ENCODE measurements around the gene HIBADH.

DNA sequence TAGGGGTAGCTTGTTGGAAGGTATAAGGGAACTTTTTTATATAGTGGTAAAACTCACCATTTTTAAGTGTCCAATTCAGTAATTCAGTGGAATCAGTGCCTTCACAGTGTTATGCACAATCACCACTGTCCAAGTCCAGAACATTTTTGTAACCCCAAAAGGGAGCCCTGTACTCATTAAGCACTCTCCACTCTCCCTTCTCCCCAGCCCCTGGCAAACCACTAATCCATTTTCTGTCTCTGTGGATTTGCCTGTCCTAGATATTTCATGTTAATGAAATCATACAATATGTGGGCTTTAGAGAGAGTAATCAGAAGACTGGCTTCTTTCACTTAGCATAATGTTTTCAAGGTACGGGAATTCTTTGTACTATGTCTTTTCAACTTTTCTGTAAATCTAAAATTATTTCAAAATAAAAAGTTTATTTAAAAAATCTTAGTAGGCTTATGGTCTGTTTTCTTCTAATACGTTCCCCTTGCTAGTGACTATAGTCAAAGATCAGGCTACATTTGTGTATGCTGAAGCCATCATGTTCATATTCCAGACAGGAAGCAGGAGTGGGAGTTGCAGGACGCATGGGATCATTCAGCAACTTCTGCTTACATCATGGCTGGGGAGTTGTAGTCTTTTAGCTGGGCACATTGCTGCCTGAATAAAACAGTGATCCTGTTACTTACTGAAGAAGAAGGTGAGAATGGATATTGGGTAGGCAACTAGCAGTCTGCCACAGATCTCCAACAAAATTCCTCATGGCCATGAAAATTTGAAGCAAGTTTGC is 41.9 kb upstream of the HIBADH start:
- TF ChIP-seq, protein P1, sequence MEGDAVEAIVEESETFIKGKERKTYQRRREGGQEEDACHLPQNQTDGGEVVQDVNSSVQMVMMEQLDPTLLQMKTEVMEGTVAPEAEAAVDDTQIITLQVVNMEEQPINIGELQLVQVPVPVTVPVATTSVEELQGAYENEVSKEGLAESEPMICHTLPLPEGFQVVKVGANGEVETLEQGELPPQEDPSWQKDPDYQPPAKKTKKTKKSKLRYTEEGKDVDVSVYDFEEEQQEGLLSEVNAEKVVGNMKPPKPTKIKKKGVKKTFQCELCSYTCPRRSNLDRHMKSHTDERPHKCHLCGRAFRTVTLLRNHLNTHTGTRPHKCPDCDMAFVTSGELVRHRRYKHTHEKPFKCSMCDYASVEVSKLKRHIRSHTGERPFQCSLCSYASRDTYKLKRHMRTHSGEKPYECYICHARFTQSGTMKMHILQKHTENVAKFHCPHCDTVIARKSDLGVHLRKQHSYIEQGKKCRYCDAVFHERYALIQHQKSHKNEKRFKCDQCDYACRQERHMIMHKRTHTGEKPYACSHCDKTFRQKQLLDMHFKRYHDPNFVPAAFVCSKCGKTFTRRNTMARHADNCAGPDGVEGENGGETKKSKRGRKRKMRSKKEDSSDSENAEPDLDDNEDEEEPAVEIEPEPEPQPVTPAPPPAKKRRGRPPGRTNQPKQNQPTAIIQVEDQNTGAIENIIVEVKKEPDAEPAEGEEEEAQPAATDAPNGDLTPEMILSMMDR (IDR thresholded peaks at IDR 0.05; ENCODE audit: extremely low read depth in 1 of 2, insufficient read depth in 1 of 2, low read depth in 1 of 2, low read length in 2 of 2) = no peak
- TF ChIP-seq POLR2AphosphoS5 (IDR thresholded peaks at IDR 0.05; ENCODE audit: insufficient read depth, low read depth, low read length) (no peak), MYC (IDR thresholded peaks at IDR 0.05; ENCODE audit: low read depth, low read length) (no peak), EZH2 (IDR thresholded peaks at IDR 0.05; ENCODE audit: borderline replicate concordance, low read depth, low read length, severe bottlenecking) (no peak)

Data from endothelial cell of umbilical vein (primary cell).